Measurements from ENCODE around the gene USP20.

USP20 gene

GRCh38 chr9:129822898-129823541 is 12.2 kb upstream of the USP20 start:
- no peak for DNase-seq (ENCODE audit: low read depth)
- peak overlapping the region; percentile 56 for H3K4me3 ChIP-seq (ENCODE audit: control insufficient read depth, low read depth, low read length)
- TF ChIP-seq CTCF (IDR thresholded peaks at IDR 0.05; ENCODE audit: control insufficient read depth, insufficient read depth, low read depth, low read length, missing control alignments) = no peak

- peak overlapping the region; percentile 56 for H3K4me3 ChIP-seq (ENCODE audit: control insufficient read depth, low read depth, low read length)
- no peak for TF ChIP-seq CTCF (IDR thresholded peaks at IDR 0.05; ENCODE audit: control insufficient read depth, insufficient read depth, low read depth, low read length, missing control alignments)
- DNase-seq (ENCODE audit: low read depth) = no peak
Observed at GRCh38 chr9:129823542-129823934, 11.7 kb upstream of the USP20 start.

GRCh38 chr9:129823935-129824601 is 11.2 kb upstream of the USP20 start, which contains the start of gene TOR1A:
TOR1A (minus strand) TSS chr9:129824136; CDS start chr9:129824085, 51 bp downstream.
- peak within 1 kb of the TSS; percentile 56 for H3K4me3 ChIP-seq (ENCODE audit: control insufficient read depth, low read depth, low read length)
- no peak for TF ChIP-seq CTCF (IDR thresholded peaks at IDR 0.05; ENCODE audit: control insufficient read depth, insufficient read depth, low read depth, low read length, missing control alignments)
- DNase-seq (ENCODE audit: low read depth) = peak; percentile 77

GRCh38 chr9:129826344-129826743 is 8.9 kb upstream of the USP20 start:
- no peak for DNase-seq (ENCODE audit: low read depth)
- no peak for TF ChIP-seq CTCF (IDR thresholded peaks at IDR 0.05; ENCODE audit: control insufficient read depth, insufficient read depth, low read depth, low read length, missing control alignments)
- H3K4me3 ChIP-seq (ENCODE audit: control insufficient read depth, low read depth, low read length) = no peak overlapping the region

- TF ChIP-seq CTCF (IDR thresholded peaks at IDR 0.05; ENCODE audit: control insufficient read depth, insufficient read depth, low read depth, low read length, missing control alignments) = no peak
- no peak overlapping the region for H3K4me3 ChIP-seq (ENCODE audit: control insufficient read depth, low read depth, low read length)
- no peak for DNase-seq (ENCODE audit: low read depth)
Observed at GRCh38 chr9:129826759-129827158, 8.5 kb upstream of the USP20 start.

GRCh38 chr9:129828051-129828450 is 7.2 kb upstream of the USP20 start:
- no peak overlapping the region for H3K4me3 ChIP-seq (ENCODE audit: control insufficient read depth, low read depth, low read length)
- no peak for TF ChIP-seq CTCF (IDR thresholded peaks at IDR 0.05; ENCODE audit: control insufficient read depth, insufficient read depth, low read depth, low read length, missing control alignments)

More at GRCh38 chr9:129828051-129828450, 7.2 kb upstream of the USP20 start:
- no peak for DNase-seq (ENCODE audit: low read depth)

Data from AG09309 (cell line).